EL (cell line): ENCODE results near the gene PLXNA1.

Experiments
- DNase-seq: peaks from one replicate; pipeline ENCODE4 v3.0.0-alpha.2; 2016

PLXNA1 gene

GRCh38 chr3:127022849-127023248 lies 39.9 kb downstream of the PLXNA1 start:
- no peak for DNase-seq

DNA sequence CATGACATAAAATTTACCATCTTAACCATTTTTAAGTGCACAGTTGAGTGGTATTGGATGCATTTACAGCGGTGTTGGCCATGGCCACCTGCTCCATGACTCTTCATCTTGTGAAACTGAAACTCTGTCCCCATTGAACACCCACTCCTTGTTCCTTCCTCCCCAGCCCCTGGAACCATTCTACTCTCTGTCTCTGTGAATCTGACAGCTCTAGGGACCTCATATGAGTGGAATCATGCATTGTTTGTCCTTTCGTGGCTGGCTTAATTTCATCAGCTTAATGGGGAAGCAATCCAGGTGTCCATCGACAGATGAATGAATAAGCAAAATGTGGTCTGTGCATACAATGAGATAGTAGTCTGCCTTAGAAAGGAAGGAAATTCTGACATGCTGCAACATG lies 42.5 kb downstream of the PLXNA1 start:
- no peak for DNase-seq

DNA sequence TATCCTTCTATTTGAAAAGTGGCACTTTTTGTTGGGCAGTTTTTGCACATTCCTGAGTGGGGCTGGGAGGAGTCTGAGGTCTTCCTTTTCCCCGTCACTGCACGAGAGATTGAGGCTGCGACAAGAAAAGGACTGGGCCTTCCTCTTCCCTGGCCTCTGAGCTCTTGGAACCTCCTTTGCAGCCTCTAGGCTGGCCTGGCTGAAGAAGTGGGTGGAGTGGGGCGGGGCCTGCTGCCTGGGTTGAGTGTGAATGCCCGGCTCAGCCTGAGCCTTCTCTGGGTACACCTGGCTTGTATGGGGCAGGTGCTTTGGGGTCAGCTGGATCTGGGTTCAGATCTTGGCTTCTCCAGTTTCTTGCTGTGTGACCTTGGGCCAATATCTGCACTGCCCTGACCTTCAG lies 43.1 kb downstream of the PLXNA1 start:
- no peak for DNase-seq

GRCh38 chr3:127026661-127027060 lies 43.7 kb downstream of the PLXNA1 start:
- DNase-seq, result no peak

DNA sequence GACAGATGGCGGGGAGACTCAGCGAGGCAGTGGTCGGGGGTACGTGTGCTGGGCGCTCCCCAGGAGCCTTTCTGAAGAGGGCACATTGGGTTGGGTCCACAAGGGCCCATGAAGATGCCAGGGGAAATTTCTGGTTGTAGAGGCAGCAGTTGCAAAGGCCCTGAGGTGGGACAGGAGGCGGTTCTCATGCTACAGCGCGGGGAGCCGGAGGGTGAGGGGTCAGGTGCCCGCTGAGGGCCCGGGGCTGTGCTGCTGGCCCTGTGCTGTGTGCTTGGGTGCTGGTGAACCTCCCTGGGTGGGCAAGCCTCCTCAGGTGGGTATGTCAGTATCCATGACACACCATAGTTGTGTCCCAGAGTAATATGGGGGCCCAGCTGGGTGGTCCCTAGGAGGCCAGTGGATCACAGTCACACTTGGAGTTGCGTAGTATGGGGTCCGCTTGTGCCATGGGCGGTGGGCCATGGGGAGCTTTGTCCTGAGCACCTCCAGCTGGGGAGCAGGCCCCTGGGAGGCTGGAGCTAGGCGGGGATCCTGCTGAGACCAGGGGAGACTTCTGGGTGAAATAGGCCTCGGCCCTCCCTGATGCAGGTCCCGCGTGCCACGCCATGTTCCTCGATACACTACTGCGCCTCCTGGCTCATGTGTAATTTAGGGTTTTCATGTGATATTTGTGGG lies 44.3 kb downstream of the PLXNA1 start:
- no peak for DNase-seq

DNA sequence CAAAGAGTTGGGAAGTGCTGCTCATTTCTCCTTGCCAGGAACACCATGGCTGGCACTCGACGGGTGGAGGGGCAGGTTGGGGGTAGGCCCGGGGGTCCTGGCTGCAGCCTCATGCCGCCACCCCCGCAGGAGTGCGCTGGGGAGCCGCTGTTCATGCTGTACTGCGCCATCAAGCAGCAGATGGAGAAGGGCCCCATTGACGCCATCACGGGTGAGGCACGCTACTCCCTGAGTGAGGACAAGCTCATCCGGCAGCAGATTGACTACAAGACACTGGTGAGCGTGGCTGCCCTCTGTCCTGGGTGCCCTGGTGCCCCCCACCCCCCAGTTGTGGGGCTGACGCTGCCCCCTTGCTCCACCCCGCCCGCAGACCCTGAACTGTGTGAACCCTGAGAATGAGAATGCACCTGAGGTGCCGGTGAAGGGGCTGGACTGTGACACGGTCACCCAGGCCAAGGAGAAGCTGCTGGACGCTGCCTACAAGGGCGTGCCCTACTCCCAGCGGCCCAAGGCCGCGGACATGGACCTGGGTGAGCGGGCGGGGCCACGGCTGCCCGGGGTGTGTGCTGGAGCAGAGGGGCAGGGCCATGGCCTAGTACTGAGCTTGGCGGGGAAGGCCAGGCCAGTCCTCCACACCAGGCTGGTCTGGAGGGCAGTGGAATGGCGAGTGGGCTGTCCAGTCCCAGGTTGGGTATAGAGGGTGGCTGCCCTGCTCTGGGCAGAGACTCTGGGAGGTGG lies 45.1 kb downstream of the PLXNA1 start:
- DNase-seq, result no peak

- DNase-seq, result no peak
Observed at GRCh38 chr3:127028781-127029657, 46.1 kb downstream of the PLXNA1 start.

- no peak for DNase-seq
Observed at GRCh38 chr3:127029658-127030507, 47.0 kb downstream of the PLXNA1 start.

GRCh38 chr3:127030508-127031412 lies 47.8 kb downstream of the PLXNA1 start:
- DNase-seq, result no peak

- DNase-seq, result no peak
Observed at GRCh38 chr3:127031413-127031810, 48.5 kb downstream of the PLXNA1 start.

DNA sequence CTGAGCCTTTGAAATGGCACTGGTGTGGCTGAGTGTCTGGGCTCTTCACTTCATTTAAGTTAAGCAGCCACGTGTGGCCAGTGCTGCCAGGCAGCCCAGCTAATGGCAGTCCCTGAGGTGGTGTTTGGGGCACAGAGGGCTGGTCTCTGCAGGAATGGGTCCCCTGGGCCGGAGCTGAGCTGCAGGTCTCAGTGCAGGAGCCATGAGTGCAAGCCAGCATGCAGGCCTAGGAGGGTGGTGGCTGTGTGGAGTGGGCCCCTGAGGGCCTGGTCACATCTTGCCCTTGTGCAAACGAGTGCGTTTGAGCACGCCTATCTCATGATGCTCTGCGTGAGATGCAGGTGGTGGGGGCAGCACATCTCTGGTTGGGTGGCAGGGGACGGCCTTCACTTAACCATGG lies 48.9 kb downstream of the PLXNA1 start:
- DNase-seq, result no peak

GRCh38 chr3:127032296-127032990 lies 49.5 kb downstream of the PLXNA1 start:
- no peak for DNase-seq
